K562 treated with DMSO at 1 percent for 4 hours (cell line): ENCODE data around the gene BCOR. TPM values are rescaled to one million over a fixed set of nuclear protein-coding genes. Genes with fewer than 3 reads are reported as not detected.

Source experiments
- total RNA-seq: library from RNA; unstranded; fragments of 300-600 nt; gene quantifications from 2 replicates; pipeline ENCODE4 v1.2.3, GENCODE V29; 2022; ENCODE audit not compliant: insufficient read depth

Gene BCOR
- total RNA-seq: 36.0 and 37.0 TPM in 2 replicates

GRCh38 chrX:40097504-40098263 is at the start of gene BCOR:
Gene BCOR, minus strand, starts transcription at chrX:40097958. Its CDS starts 20,029 bp downstream, at chrX:40077929.

